ENCODE results near the gene MAPK11.

MAPK11 gene

GRCh38 chr22:50305923-50306566 is 35.9 kb upstream of the MAPK11 start:
- peaks cover 0 to 2% (median 0%) of the 10 kb centered on the region in 11 experiments; a peak in 2 of 22 replicates for H3K27me3 ChIP-seq
- peaks cover 73 to 85% (median 83%) of the 10 kb centered on the region in 10 experiments for H3K4me1 ChIP-seq
- no peak for TF ChIP-seq Cebpa-rat (IDR thresholded peaks at IDR 0.05)
- peak overlapping the region; percentile 80 to 100 (median 97) for H3K4me3 ChIP-seq
- H4K20me1 ChIP-seq: peaks cover 33 to 74% (median 51%) of the 10 kb centered on the region in 11 experiments
- no peaks in the 10 kb centered on the region for H3K9me3 ChIP-seq (replicated peaks in 1 of 11)
- peak overlapping the region; percentile 92 to 98 (median 96) for H3K9ac ChIP-seq
- H3K27ac ChIP-seq: peak overlapping the region; percentile 89 to 98 (median 93)
- peak overlapping the region; percentile 96 to 100 (median 99) for H3K4me2 ChIP-seq
- peaks cover 0 to 10% (median 0%) of the 10 kb centered on the region in 11 experiments; a peak in 2 of 22 replicates for H3K36me3 ChIP-seq

GRCh38 chr22:50305393-50305922 is 35.3 kb upstream of the MAPK11 start:
- peak overlapping the region; percentile 96 to 100 (median 99) for H3K4me2 ChIP-seq
- peaks cover 76 to 85% (median 83%) of the 10 kb centered on the region in 10 experiments for H3K4me1 ChIP-seq

GRCh38 chr22:50304528-50305392 is 34.6 kb upstream of the MAPK11 start:
- Histone ChIP-seq H3K4me2 (peak overlapping the region; percentile 96 to 100 (median 99)), H3K36me3 (peaks cover 0 to 15% (median 0%) of the 10 kb centered on the region in 11 experiments; a peak in 2 of 22 replicates), H3K27ac (peak overlapping the region; percentile 89 to 98 (median 93))

More at GRCh38 chr22:50305393-50305922, 35.3 kb upstream of the MAPK11 start:
- no peak for TF ChIP-seq Cebpa-rat (IDR thresholded peaks at IDR 0.05)
- Histone ChIP-seq H4K20me1 (peaks cover 39 to 77% (median 55%) of the 10 kb centered on the region in 11 experiments), H3K27ac (peak overlapping the region; percentile 89 to 98 (median 93)), H3K27me3 (no peaks in the 10 kb centered on the region), H3K9ac (peak overlapping the region; percentile 92 to 98 (median 96)), H3K9me3 (replicated peaks in 1 of 11) (no peaks in the 10 kb centered on the region), H3K36me3 (peaks cover 0 to 15% (median 0%) of the 10 kb centered on the region in 11 experiments; a peak in 2 of 22 replicates), H3K4me3 (peak overlapping the region; percentile 80 to 100 (median 97))

GRCh38 chr22:50303848-50304527 is 33.8 kb upstream of the MAPK11 start:
- H3K9me3 ChIP-seq (replicated peaks in 1 of 11): no peaks in the 10 kb centered on the region
- peaks cover 72 to 85% (median 82%) of the 10 kb centered on the region in 10 experiments for H3K4me1 ChIP-seq
- H3K27ac ChIP-seq: peak overlapping the region; percentile 44 to 98 (median 93)
- peaks cover 0 to 15% (median 0%) of the 10 kb centered on the region in 11 experiments; a peak in 2 of 22 replicates for H3K36me3 ChIP-seq
- H3K4me3 ChIP-seq: peak overlapping the region; percentile 50 to 100 (median 68)
- H3K27me3 ChIP-seq: no peaks in the 10 kb centered on the region
- no peak for TF ChIP-seq Cebpa-rat (IDR thresholded peaks at IDR 0.05)
- H4K20me1 ChIP-seq: peaks cover 53 to 76% (median 68%) of the 10 kb centered on the region in 11 experiments
- peak overlapping the region; percentile 62 to 98 (median 78) for H3K9ac ChIP-seq
- peak overlapping the region; percentile 96 to 100 (median 99) for H3K4me2 ChIP-seq

More at GRCh38 chr22:50304528-50305392, 34.6 kb upstream of the MAPK11 start:
- H4K20me1 ChIP-seq: peaks cover 46 to 77% (median 62%) of the 10 kb centered on the region in 11 experiments
- TF ChIP-seq Cebpa-rat (IDR thresholded peaks at IDR 0.05): no peak
- H3K9ac ChIP-seq: peak overlapping the region; percentile 92 to 98 (median 96)
- peak overlapping the region; percentile 80 to 100 (median 97) for H3K4me3 ChIP-seq
- peaks cover 76 to 85% (median 83%) of the 10 kb centered on the region in 10 experiments for H3K4me1 ChIP-seq
- no peaks in the 10 kb centered on the region for H3K27me3 ChIP-seq
- no peaks in the 10 kb centered on the region for H3K9me3 ChIP-seq (replicated peaks in 1 of 11)

GRCh38 chr22:50303515-50303847 is 33.3 kb upstream of the MAPK11 start:
- Histone ChIP-seq H3K27ac (peak overlapping the region; percentile 44 to 98 (median 93)), H4K20me1 (peaks cover 59 to 81% (median 73%) of the 10 kb centered on the region in 11 experiments), H3K4me1 (peaks cover 72 to 85% (median 82%) of the 10 kb centered on the region in 10 experiments), H3K27me3 (no peaks in the 10 kb centered on the region), H3K4me2 (peak overlapping the region; percentile 96 to 100 (median 99)), H3K9ac (peak overlapping the region; percentile 62 to 98 (median 78)), H3K36me3 (peaks cover 0 to 15% (median 0%) of the 10 kb centered on the region in 11 experiments; a peak in 2 of 22 replicates), H3K4me3 (peak overlapping the region; percentile 50 to 100 (median 68); a peak in 19 of 20 replicates), H3K9me3 (replicated peaks in 1 of 11) (no peaks in the 10 kb centered on the region)
- TF ChIP-seq Cebpa-rat (IDR thresholded peaks at IDR 0.05): no peak

- Histone ChIP-seq H3K4me2 (peak overlapping the region; percentile 96 to 100 (median 99)), H3K9ac (peak overlapping the region; percentile 62 to 98 (median 78)), H4K20me1 (peaks cover 68 to 86% (median 82%) of the 10 kb centered on the region in 11 experiments), H3K27ac (peak overlapping the region; percentile 46 to 98 (median 93); a peak in 21 of 22 replicates), H3K36me3 (peaks cover 0 to 17% (median 0%) of the 10 kb centered on the region in 11 experiments; a peak in 2 of 22 replicates), H3K4me3 (peak overlapping the region; percentile 26 to 100 (median 58); a peak in 17 of 20 replicates), H3K9me3 (replicated peaks in 1 of 11) (no peaks in the 10 kb centered on the region), H3K27me3 (no peaks in the 10 kb centered on the region), H3K4me1 (peaks cover 74 to 86% (median 84%) of the 10 kb centered on the region in 10 experiments)
- no peak for TF ChIP-seq Cebpa-rat (IDR thresholded peaks at IDR 0.05)
These were observed 32.4 kb upstream of the MAPK11 start for GRCh38 chr22:50302564-50302963.

GRCh38 chr22:50302041-50302541 is 31.9 kb upstream of the MAPK11 start:
- Histone ChIP-seq H3K4me2 (peak overlapping the region; percentile 96 to 100 (median 99)), H4K20me1 (peaks cover 72 to 91% (median 87%) of the 10 kb centered on the region in 11 experiments), H3K27me3 (no peaks in the 10 kb centered on the region), H3K9me3 (replicated peaks in 1 of 11) (no peaks in the 10 kb centered on the region), H3K4me3 (peak overlapping the region; percentile 26 to 100 (median 58); a peak in 19 of 20 replicates), H3K36me3 (peaks cover 0 to 17% (median 0%) of the 10 kb centered on the region in 11 experiments; a peak in 2 of 22 replicates), H3K4me1 (peaks cover 79 to 91% (median 89%) of the 10 kb centered on the region in 10 experiments), H3K9ac (peak overlapping the region; percentile 62 to 98 (median 78)), H3K27ac (peak overlapping the region; percentile 46 to 98 (median 93); a peak in 20 of 22 replicates)
- TF ChIP-seq Cebpa-rat (IDR thresholded peaks at IDR 0.05): no peak

All from BLaER1 treated with 17β-estradiol and CSF1 and Interleukin-3, amounts not matched to agents 10 nM and 100 nM (cell line).